ENCODE results near the gene PPP1R8. TPM values are rescaled to one million over a fixed set of nuclear protein-coding genes. Genes with fewer than 3 reads are reported as not detected.
A peak's percentile ranks its signal among the peaks of the same experiment; 100 is the strongest.

The PPP1R8 gene
- total RNA-seq, 2 experiments from 2014 or later: 60.0 to 70.5 TPM

- Mint-ChIP-seq H3K4me3 (peak overlapping the region; percentile 84), H3K9me3 (no peaks in the 10 kb centered on the region), H3K27ac (peak overlapping the region; percentile 20), H3K27me3 (no peaks in the 10 kb centered on the region), H3K4me1 (peaks cover 28% of the 10 kb centered on the region), H3K36me3 (no peaks in the 10 kb centered on the region)
- peak; percentile 56 for DNase-seq
Measured at GRCh38 chr1:27872802-27873551, 42.4 kb downstream of the PPP1R8 start.

GRCh38 chr1:27873671-27874384 lies 43.2 kb downstream of the PPP1R8 start:
- H3K36me3 Mint-ChIP-seq: no peaks in the 10 kb centered on the region
- no peaks in the 10 kb centered on the region for H3K9me3 Mint-ChIP-seq
- H3K4me3 Mint-ChIP-seq: peak overlapping the region; percentile 84
- H3K27me3 Mint-ChIP-seq: no peaks in the 10 kb centered on the region
- peaks cover 24% of the 10 kb centered on the region for H3K4me1 Mint-ChIP-seq
- H3K27ac Mint-ChIP-seq: peak overlapping the region; percentile 4
- no peak for DNase-seq

GRCh38 chr1:27876341-27877114 lies 45.9 kb downstream of the PPP1R8 start:
- no peak for DNase-seq
- H3K36me3 Mint-ChIP-seq: no peaks in the 10 kb centered on the region
- no peaks in the 10 kb centered on the region for H3K27me3 Mint-ChIP-seq
- no peak overlapping the region for H3K4me3 Mint-ChIP-seq
- H3K27ac Mint-ChIP-seq: no peak overlapping the region
- no peaks in the 10 kb centered on the region for H3K9me3 Mint-ChIP-seq
- peaks cover 15% of the 10 kb centered on the region for H3K4me1 Mint-ChIP-seq

GRCh38 chr1:27877115-27877416 lies 46.5 kb downstream of the PPP1R8 start:
- no peaks in the 10 kb centered on the region for H3K27me3 Mint-ChIP-seq
- H3K27ac Mint-ChIP-seq: no peak overlapping the region
- no peak for DNase-seq
- H3K9me3 Mint-ChIP-seq: no peaks in the 10 kb centered on the region
- H3K36me3 Mint-ChIP-seq: no peaks in the 10 kb centered on the region
- no peak overlapping the region for H3K4me3 Mint-ChIP-seq
- peaks cover 15% of the 10 kb centered on the region for H3K4me1 Mint-ChIP-seq

- DNase-seq: no peak
- Mint-ChIP-seq H3K4me3 (no peak overlapping the region), H3K9me3 (no peaks in the 10 kb centered on the region), H3K36me3 (no peaks in the 10 kb centered on the region), H3K27me3 (no peaks in the 10 kb centered on the region), H3K4me1 (peaks cover 14% of the 10 kb centered on the region), H3K27ac (no peak overlapping the region)
Measured at GRCh38 chr1:27878039-27878438, 47.5 kb downstream of the PPP1R8 start.

- H3K4me1 Mint-ChIP-seq: peaks cover 9% of the 10 kb centered on the region
Measured at GRCh38 chr1:27878787-27879335, 48.3 kb downstream of the PPP1R8 start.

GRCh38 chr1:27879374-27880082 lies 48.9 kb downstream of the PPP1R8 start:
- Mint-ChIP-seq H3K36me3 (peaks cover 8% of the 10 kb centered on the region), H3K4me3 (no peak overlapping the region), H3K27me3 (no peaks in the 10 kb centered on the region), H3K9me3 (no peaks in the 10 kb centered on the region), H3K27ac (no peak overlapping the region), H3K4me1 (peaks cover 15% of the 10 kb centered on the region)
- no peak for DNase-seq

More at GRCh38 chr1:27878787-27879335, 48.3 kb downstream of the PPP1R8 start:
- H3K9me3 Mint-ChIP-seq: no peaks in the 10 kb centered on the region
- no peak overlapping the region for H3K27ac Mint-ChIP-seq
- H3K4me3 Mint-ChIP-seq: no peak overlapping the region
- peaks cover 4% of the 10 kb centered on the region for H3K36me3 Mint-ChIP-seq
- no peak for DNase-seq
- no peaks in the 10 kb centered on the region for H3K27me3 Mint-ChIP-seq

GRCh38 chr1:27882543-27882903 lies 51.9 kb downstream of the PPP1R8 start:
- Mint-ChIP-seq H3K27ac (no peak overlapping the region), H3K4me1 (peaks cover 32% of the 10 kb centered on the region), H3K36me3 (peaks cover 34% of the 10 kb centered on the region), H3K4me3 (no peak overlapping the region), H3K27me3 (no peaks in the 10 kb centered on the region), H3K9me3 (no peaks in the 10 kb centered on the region)
- no peak for DNase-seq

- H3K4me1 Mint-ChIP-seq: peaks cover 35% of the 10 kb centered on the region
- H3K27me3 Mint-ChIP-seq: no peaks in the 10 kb centered on the region
- H3K27ac Mint-ChIP-seq: no peak overlapping the region
- H3K9me3 Mint-ChIP-seq: no peaks in the 10 kb centered on the region
- H3K36me3 Mint-ChIP-seq: peaks cover 37% of the 10 kb centered on the region
- DNase-seq: no peak
- no peak overlapping the region for H3K4me3 Mint-ChIP-seq
Measured at GRCh38 chr1:27883536-27883935, 53.0 kb downstream of the PPP1R8 start.

GRCh38 chr1:27884006-27884954 lies 53.7 kb downstream of the PPP1R8 start:
- Mint-ChIP-seq H3K4me1 (peaks cover 38% of the 10 kb centered on the region), H3K27me3 (no peaks in the 10 kb centered on the region), H3K36me3 (peaks cover 41% of the 10 kb centered on the region), H3K27ac (peak overlapping the region; percentile 49), H3K4me3 (no peak overlapping the region), H3K9me3 (no peaks in the 10 kb centered on the region)
- no peak for DNase-seq

GRCh38 chr1:27885114-27885528 lies 54.5 kb downstream of the PPP1R8 start:
- H3K27ac Mint-ChIP-seq: no peak overlapping the region
- DNase-seq: no peak
- H3K4me3 Mint-ChIP-seq: no peak overlapping the region
- no peaks in the 10 kb centered on the region for H3K9me3 Mint-ChIP-seq
- H3K27me3 Mint-ChIP-seq: no peaks in the 10 kb centered on the region
- peaks cover 41% of the 10 kb centered on the region for H3K4me1 Mint-ChIP-seq
- peaks cover 41% of the 10 kb centered on the region for H3K36me3 Mint-ChIP-seq

GRCh38 chr1:27885621-27886352 lies 55.2 kb downstream of the PPP1R8 start:
- Mint-ChIP-seq H3K4me1 (peaks cover 44% of the 10 kb centered on the region), H3K4me3 (no peak overlapping the region), H3K27ac (no peak overlapping the region)

GRCh38 chr1:27886353-27886679 lies 55.7 kb downstream of the PPP1R8 start:
- Mint-ChIP-seq H3K4me1 (peaks cover 50% of the 10 kb centered on the region), H3K27ac (no peak overlapping the region), H3K36me3 (peaks cover 51% of the 10 kb centered on the region), H3K27me3 (no peaks in the 10 kb centered on the region), H3K9me3 (no peaks in the 10 kb centered on the region), H3K4me3 (no peak overlapping the region)
- DNase-seq: no peak

More at GRCh38 chr1:27885621-27886352, 55.2 kb downstream of the PPP1R8 start:
- no peak for DNase-seq
- Mint-ChIP-seq H3K9me3 (no peaks in the 10 kb centered on the region), H3K27me3 (no peaks in the 10 kb centered on the region), H3K36me3 (peaks cover 46% of the 10 kb centered on the region)

Data from activated naive CD8-positive, alpha-beta T cell treated with anti-CD3 and anti-CD28 coated beads for 36 hours (primary cell).